ENCODE measurements around the gene ETV5.

DNA sequence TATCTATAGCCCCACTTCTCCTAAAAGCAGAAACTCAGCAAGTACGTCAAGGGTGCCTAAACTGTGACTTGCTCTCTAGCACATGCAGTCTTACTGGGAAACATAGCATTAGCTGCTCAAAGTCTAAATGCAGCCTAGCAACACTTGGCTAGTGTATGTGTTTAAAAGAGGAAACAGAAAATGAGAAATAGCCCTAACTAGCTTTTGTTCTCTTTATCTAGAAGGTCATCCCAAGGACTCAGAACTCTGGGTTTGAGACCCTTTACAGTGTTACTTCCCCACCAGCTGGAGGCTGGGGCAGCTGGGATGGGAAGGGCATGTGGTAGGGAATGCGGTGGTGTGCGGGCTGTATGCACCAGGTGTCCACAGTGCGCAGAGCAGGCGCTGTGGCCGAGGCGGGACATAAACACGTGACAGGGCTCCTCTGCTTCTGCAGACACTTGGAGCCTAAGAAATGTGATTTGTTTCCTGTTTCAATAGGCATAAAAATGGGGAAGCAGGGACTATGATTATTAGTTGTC, 13.3 kb downstream of the ETV5 start:
- peak in 1 of 2 donors; percentile 36 for TF ChIP-seq EP300 (IDR thresholded peaks at IDR 0.05)
- TF ChIP-seq, protein P1, sequence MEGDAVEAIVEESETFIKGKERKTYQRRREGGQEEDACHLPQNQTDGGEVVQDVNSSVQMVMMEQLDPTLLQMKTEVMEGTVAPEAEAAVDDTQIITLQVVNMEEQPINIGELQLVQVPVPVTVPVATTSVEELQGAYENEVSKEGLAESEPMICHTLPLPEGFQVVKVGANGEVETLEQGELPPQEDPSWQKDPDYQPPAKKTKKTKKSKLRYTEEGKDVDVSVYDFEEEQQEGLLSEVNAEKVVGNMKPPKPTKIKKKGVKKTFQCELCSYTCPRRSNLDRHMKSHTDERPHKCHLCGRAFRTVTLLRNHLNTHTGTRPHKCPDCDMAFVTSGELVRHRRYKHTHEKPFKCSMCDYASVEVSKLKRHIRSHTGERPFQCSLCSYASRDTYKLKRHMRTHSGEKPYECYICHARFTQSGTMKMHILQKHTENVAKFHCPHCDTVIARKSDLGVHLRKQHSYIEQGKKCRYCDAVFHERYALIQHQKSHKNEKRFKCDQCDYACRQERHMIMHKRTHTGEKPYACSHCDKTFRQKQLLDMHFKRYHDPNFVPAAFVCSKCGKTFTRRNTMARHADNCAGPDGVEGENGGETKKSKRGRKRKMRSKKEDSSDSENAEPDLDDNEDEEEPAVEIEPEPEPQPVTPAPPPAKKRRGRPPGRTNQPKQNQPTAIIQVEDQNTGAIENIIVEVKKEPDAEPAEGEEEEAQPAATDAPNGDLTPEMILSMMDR (IDR thresholded peaks at IDR 0.05) = no peak

Measured in tibial nerve (tissue), 4 donors.